Fibroblast of lung (primary cell): ENCODE measurements around the gene STARD13. TPM values are rescaled to one million over a fixed set of nuclear protein-coding genes. Genes with fewer than 3 reads are reported as not detected.
A peak's percentile ranks its signal among the peaks of the same experiment; 100 is the strongest.
"Not testable (repeated sequence)": the region's sequence is repeated elsewhere in the genome, so short reads cannot be mapped to it uniquely, and the experiment has no call there.

Experiments
- DNase-seq, 2 donors: peaks; one replicate each; pipeline versions ENCODE4 v3.0.0 to v3.0.0-alpha.2; 2010; ENCODE audit warnings: low read depth in 2 of 2
- H2AFZ ChIP-seq: 2 replicates; pipeline ENCODE4 v1.5.1; 2012; ENCODE audit warnings: low read length, control low read depth, inconsistent platforms
- H3K27ac ChIP-seq: 2 replicates; pipeline ENCODE4 v1.5.1; 2011; ENCODE audit warnings: low read length, control low read depth; ENCODE audit not compliant: insufficient read depth
- H3K27me3 ChIP-seq: 2 replicates; pipeline ENCODE4 v1.5.1; 2011; ENCODE audit warnings: mild to moderate bottlenecking, low read length; ENCODE audit not compliant: control insufficient read depth, insufficient read depth
- H3K36me3 ChIP-seq: 2 replicates; pipeline ENCODE4 v1.5.1; 2011; ENCODE audit warnings: low read length; ENCODE audit not compliant: control insufficient read depth, insufficient read depth
- H3K4me1 ChIP-seq: 2 replicates; pipeline ENCODE4 v1.5.1; 2011; ENCODE audit warnings: low read length; ENCODE audit not compliant: control insufficient read depth, insufficient read depth; ENCODE audit errors: extremely low read depth
- H3K4me2 ChIP-seq: 2 replicates; pipeline ENCODE4 v1.5.1; 2011; ENCODE audit warnings: low read length, control low read depth; ENCODE audit not compliant: insufficient read depth; ENCODE audit errors: extremely low read depth
- H3K4me3 ChIP-seq, 4 experiments: fragments of 200-600 bp in 1 of 4; sonication (generic) in 1 of 4; replicated peaks in 1 of 4; 2 replicates each; pipeline ENCODE4 v1.5.1; 2011 to 2016; ENCODE audit warnings: low read length in 4 of 4, low read depth in 3 of 4, mild to moderate bottlenecking in 3 of 4, control low read depth in 2 of 4, inconsistent platforms in 1 of 4, mixed read lengths in 1 of 4; ENCODE audit not compliant: insufficient read depth in 1 of 4; ENCODE audit errors: control extremely low read depth in 1 of 4
- H3K79me2 ChIP-seq: 2 replicates; pipeline ENCODE4 v1.5.1; 2012; ENCODE audit warnings: mild to moderate bottlenecking, low read length, inconsistent platforms; ENCODE audit not compliant: control insufficient read depth, insufficient read depth
- H3K9ac ChIP-seq: 2 replicates; pipeline ENCODE4 v1.5.1; 2011; ENCODE audit warnings: mild to moderate bottlenecking, low read length, control low read depth; ENCODE audit not compliant: insufficient read depth
- H3K9me3 ChIP-seq: 2 replicates; pipeline ENCODE4 v1.5.1; 2012; ENCODE audit warnings: low read depth, low read length; ENCODE audit not compliant: control insufficient read depth, insufficient read depth
- H4K20me1 ChIP-seq: 2 replicates; pipeline ENCODE4 v1.5.1; 2011; ENCODE audit warnings: low read length; ENCODE audit not compliant: control insufficient read depth, insufficient read depth; ENCODE audit errors: extremely low read depth
- CTCF ChIP-seq, 2 donors: IDR thresholded peaks in 1 of 2; conservative IDR thresholded peaks in 1 of 2; 1 replicate in 1 of 2; 2 replicates in 1 of 2; pipeline ENCODE4 v1.5.1; 2011 to 2012; ENCODE audit warnings: low read length in 2 of 2, control low read depth in 1 of 2, inconsistent platforms in 1 of 2, low read depth in 1 of 2, mild to moderate bottlenecking in 1 of 2
- EZH2 ChIP-seq: IDR thresholded peaks from 2 replicates; pipeline ENCODE4 v1.5.1; 2012; ENCODE audit warnings: low read length, control low read depth, mild to moderate bottlenecking; ENCODE audit errors: missing control alignments
- polyA plus RNA-seq, 2 donors: library from polyadenylated mRNA; depleted of rRNA in 1 of 2; stranded (reverse) in 1 of 2; unstranded in 1 of 2; fragments of >200 nt; gene quantifications; 2 replicates each; pipeline ENCODE4 v1.2.1, GENCODE V29; 2011 to 2012; ENCODE audit warnings: missing spikeins in 1 of 2
- total RNA-seq: library from RNA; depleted of rRNA; stranded (reverse); fragments of >200 nt; gene quantifications from 2 replicates; pipeline ENCODE4 v1.2.1, GENCODE V29; 2014

Gene STARD13
- total and polyA plus RNA-seq, 2 donors (not counting 1 experiment from before 2014, with no cell fraction given): 25.2 to 44.6 TPM

- no peak for TF ChIP-seq CTCF (conservative IDR thresholded peaks at IDR 0.05 in 1 of 2, IDR thresholded peaks at IDR 0.05 in 1 of 2; ENCODE audit: low read depth in 1 of 2, low read length in 2 of 2)
- no peak for TF ChIP-seq EZH2
- no peaks in the 10 kb centered on the region for H3K36me3 ChIP-seq
- no peaks in the 10 kb centered on the region for H3K9me3 ChIP-seq
- H3K9ac ChIP-seq: no peak overlapping the region
- H3K27ac ChIP-seq: no peak overlapping the region
- peak in 1 of 2 donors; percentile 53 for DNase-seq
- H3K79me2 ChIP-seq: peaks cover 18% of the 10 kb centered on the region
- no peak overlapping the region for H2AFZ ChIP-seq
- H3K4me2 ChIP-seq: no peak overlapping the region
- no peaks in the 10 kb centered on the region for H4K20me1 ChIP-seq
- H3K27me3 ChIP-seq: no peaks in the 10 kb centered on the region
- peaks cover 7% of the 10 kb centered on the region for H3K4me1 ChIP-seq
- H3K4me3 ChIP-seq: no peak overlapping the region
These were observed 121.2 kb downstream of the STARD13 start for GRCh38 chr13:33164331-33164730.

GRCh38 chr13:33162725-33163124 is 122.8 kb downstream of the STARD13 start:
- not testable (repeated sequence) for H3K27ac ChIP-seq, H3K4me1 ChIP-seq, H3K9me3 ChIP-seq, H3K79me2 ChIP-seq, H3K9ac ChIP-seq, H3K27me3 ChIP-seq, H3K36me3 ChIP-seq, H2AFZ ChIP-seq, DNase-seq, H3K4me3 ChIP-seq, H3K4me2 ChIP-seq, H4K20me1 ChIP-seq

- H3K27ac ChIP-seq: no peak overlapping the region
- no peak overlapping the region for H2AFZ ChIP-seq
- no peak overlapping the region for H3K4me2 ChIP-seq
- no peaks in the 10 kb centered on the region for H3K4me1 ChIP-seq
- H3K4me3 ChIP-seq: no peak overlapping the region
- peaks cover 8% of the 10 kb centered on the region for H3K36me3 ChIP-seq
- H4K20me1 ChIP-seq: no peaks in the 10 kb centered on the region
- no peaks in the 10 kb centered on the region for H3K27me3 ChIP-seq
- no peak overlapping the region for H3K9ac ChIP-seq
- peak in 1 of 2 donors; percentile 28 for DNase-seq
- no peaks in the 10 kb centered on the region for H3K9me3 ChIP-seq
- peaks cover 3% of the 10 kb centered on the region for H3K79me2 ChIP-seq
- TF ChIP-seq CTCF (conservative IDR thresholded peaks at IDR 0.05 in 1 of 2, IDR thresholded peaks at IDR 0.05 in 1 of 2; ENCODE audit: low read depth in 1 of 2, low read length in 2 of 2) (no peak), EZH2 (no peak)
These were observed 126.7 kb downstream of the STARD13 start for GRCh38 chr13:33158816-33159215.
